Coronary artery (tissue), 2 donors: ENCODE data around the gene REC114.
"Not testable (repeated sequence)": the region's sequence is repeated elsewhere in the genome, so short reads cannot be mapped to it uniquely, and the experiment has no call there.

Experiments
- DNase-seq: peaks from one replicate; pipeline ENCODE4 v3.0.0-alpha.2; 2017; ENCODE audit warnings: low spot score
- H3K27ac ChIP-seq, 2 donors: fragments of 200-600 bp; sonication (generic); one replicate each; pipeline ENCODE4 v1.5.1; 2016 to 2019
- H3K4me3 ChIP-seq: fragments of 200-600 bp; sonication (generic); 2 replicates; pipeline ENCODE4 v1.5.1; 2016; ENCODE audit warnings: mild to moderate bottlenecking, moderate library complexity
- TF ChIP-seq, protein P1 (sequence below): fragments of 200-600 bp; sonication (generic); IDR thresholded peaks from one replicate; pipeline ENCODE4 v1.5.1; 2019; ENCODE audit warnings: antibody characterized with exemption

Gene REC114

GRCh38 chr15:73437543-73438109 lies 5.3 kb upstream of the REC114 start:
- no peak for DNase-seq
- no peak overlapping the region for H3K4me3 ChIP-seq
- TF ChIP-seq, protein P1, sequence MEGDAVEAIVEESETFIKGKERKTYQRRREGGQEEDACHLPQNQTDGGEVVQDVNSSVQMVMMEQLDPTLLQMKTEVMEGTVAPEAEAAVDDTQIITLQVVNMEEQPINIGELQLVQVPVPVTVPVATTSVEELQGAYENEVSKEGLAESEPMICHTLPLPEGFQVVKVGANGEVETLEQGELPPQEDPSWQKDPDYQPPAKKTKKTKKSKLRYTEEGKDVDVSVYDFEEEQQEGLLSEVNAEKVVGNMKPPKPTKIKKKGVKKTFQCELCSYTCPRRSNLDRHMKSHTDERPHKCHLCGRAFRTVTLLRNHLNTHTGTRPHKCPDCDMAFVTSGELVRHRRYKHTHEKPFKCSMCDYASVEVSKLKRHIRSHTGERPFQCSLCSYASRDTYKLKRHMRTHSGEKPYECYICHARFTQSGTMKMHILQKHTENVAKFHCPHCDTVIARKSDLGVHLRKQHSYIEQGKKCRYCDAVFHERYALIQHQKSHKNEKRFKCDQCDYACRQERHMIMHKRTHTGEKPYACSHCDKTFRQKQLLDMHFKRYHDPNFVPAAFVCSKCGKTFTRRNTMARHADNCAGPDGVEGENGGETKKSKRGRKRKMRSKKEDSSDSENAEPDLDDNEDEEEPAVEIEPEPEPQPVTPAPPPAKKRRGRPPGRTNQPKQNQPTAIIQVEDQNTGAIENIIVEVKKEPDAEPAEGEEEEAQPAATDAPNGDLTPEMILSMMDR: no peak
- H3K27ac ChIP-seq: no peak overlapping the region

- TF ChIP-seq, protein P1: no peak
- DNase-seq: no peak
- Histone ChIP-seq H3K27ac (no peak overlapping the region), H3K4me3 (no peak overlapping the region)
These were observed 4.3 kb upstream of the REC114 start for GRCh38 chr15:73438651-73439050.

DNA sequence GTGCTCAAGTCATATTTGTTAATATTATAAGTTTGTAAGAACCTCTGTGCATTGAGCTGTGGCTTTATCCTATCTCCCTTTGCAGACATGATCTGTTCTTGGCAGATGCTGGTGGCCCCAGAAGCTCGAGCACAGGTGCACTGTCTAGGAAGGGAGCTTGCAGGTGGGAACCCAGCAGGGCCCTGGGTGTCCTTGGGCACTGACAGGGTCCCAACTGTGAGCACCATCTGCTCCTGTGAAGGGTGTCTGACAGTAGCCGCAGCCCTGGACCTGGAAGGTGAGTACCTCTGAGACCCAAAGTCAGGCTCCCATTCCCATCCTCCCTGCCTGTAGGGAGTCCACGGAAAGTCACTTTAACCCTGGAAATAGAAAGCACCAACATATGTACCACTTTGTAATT lies 2.4 kb upstream of the REC114 start:
- no peak for DNase-seq

GRCh38 chr15:73442421-73442820 lies 543 bp upstream of the REC114 start:
- Histone ChIP-seq H3K4me3 (no peak overlapping the region), H3K27ac (no peak overlapping the region)
- no peak for DNase-seq
- TF ChIP-seq, protein P1: no peak

More for the DNA sequence above, 2.4 kb upstream of the REC114 start:
- Histone ChIP-seq H3K4me3 (no peak overlapping the region), H3K27ac (no peak overlapping the region)
- TF ChIP-seq, protein P1: no peak

GRCh38 chr15:73447471-73447870 lies 4.5 kb downstream of the REC114 start:
- not testable (repeated sequence) for DNase-seq, H3K27ac ChIP-seq, H3K4me3 ChIP-seq

DNA sequence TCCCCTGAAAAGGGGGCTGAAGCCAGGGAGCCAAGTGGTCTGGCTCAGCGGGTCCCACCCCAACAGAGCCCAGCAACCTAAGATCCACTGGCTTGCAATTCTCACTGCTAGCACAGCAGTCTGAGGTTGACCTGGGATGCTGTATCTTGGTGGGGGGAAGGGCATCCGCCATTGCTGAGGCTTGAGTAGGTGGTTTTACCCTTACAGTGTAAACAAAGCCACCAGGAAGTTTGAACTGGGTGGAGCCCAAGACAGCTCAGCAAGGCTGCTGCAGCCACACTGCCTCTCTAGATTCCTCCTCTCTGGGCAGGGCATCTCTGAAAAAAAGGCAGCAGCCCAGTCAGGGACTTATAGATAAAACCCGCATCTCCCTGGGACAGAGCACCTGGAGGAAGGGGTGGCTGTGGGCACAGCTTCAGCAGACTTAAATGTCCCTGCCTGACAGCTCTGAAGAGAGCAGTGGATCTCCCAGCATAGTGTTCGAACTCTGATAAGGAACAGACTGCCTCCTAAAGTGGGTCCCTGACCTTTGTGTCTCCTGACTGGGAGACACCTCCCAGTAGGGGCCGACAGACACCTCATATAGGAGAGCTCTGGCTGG lies 5.3 kb downstream of the REC114 start:
- not testable (repeated sequence) for H3K27ac ChIP-seq, H3K4me3 ChIP-seq, DNase-seq

DNA sequence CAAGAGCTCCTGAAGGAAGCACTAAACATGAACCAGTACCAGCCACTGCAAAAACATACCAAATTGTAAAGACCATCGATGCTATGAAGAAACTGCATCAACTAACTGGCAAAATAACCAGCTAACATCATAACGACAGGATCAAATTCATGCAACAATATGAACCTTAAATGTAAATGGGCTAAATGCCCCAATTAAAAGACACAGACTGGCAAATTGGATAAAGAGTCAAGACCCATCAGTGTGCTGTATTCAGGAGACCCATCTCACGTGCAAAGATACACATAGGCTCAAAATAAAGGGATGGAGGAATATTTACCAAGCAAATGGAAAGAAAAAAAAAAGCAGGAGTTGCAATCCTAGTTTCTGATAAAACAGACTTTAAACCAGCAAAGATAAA lies 7.0 kb downstream of the REC114 start:
- not testable (repeated sequence) for H3K4me3 ChIP-seq, DNase-seq, H3K27ac ChIP-seq

GRCh38 chr15:73454096-73454495 lies 11.1 kb downstream of the REC114 start:
- Histone ChIP-seq H3K27ac (no peak overlapping the region), H3K4me3 (no peak overlapping the region)
- TF ChIP-seq, protein P1: no peak
- DNase-seq: no peak

- TF ChIP-seq, protein P1: no peak
- no peak overlapping the region for H3K4me3 ChIP-seq
- H3K27ac ChIP-seq: no peak overlapping the region
- no peak for DNase-seq
These were observed 12.9 kb downstream of the REC114 start for GRCh38 chr15:73455876-73456275.
